ENCODE measurements around the gene STC2.
A peak's percentile ranks its signal among the peaks of the same experiment; 100 is the strongest.

Gene STC2

GRCh38 chr5:173312821-173313220 lies 15.4 kb downstream of the STC2 start:
- DNase-seq: no peak

GRCh38 chr5:173311818-173312585 lies 16.2 kb downstream of the STC2 start:
- no peak for DNase-seq

- peak; percentile 58 for DNase-seq
These were observed 17.1 kb downstream of the STC2 start for GRCh38 chr5:173310861-173311785.

GRCh38 chr5:173310218-173310769 lies 17.9 kb downstream of the STC2 start:
- no peak for DNase-seq

GRCh38 chr5:173309731-173310130 lies 18.5 kb downstream of the STC2 start:
- no peak for DNase-seq

GRCh38 chr5:173308226-173308625 lies 20.0 kb downstream of the STC2 start:
- no peak for DNase-seq

- DNase-seq: no peak
These were observed 20.5 kb downstream of the STC2 start for GRCh38 chr5:173307695-173308094.

GRCh38 chr5:173306695-173307094 lies 21.5 kb downstream of the STC2 start:
- DNase-seq: no peak

GRCh38 chr5:173304591-173304988 lies 23.6 kb downstream of the STC2 start:
- no peak for DNase-seq

GRCh38 chr5:173303878-173304590 lies 24.2 kb downstream of the STC2 start:
- no peak for DNase-seq

- DNase-seq: peak; percentile 83
These were observed 25.6 kb downstream of the STC2 start for GRCh38 chr5:173302546-173303155.

GRCh38 chr5:173301695-173302545 lies 26.3 kb downstream of the STC2 start:
- no peak for DNase-seq

- no peak for DNase-seq
These were observed 27.7 kb downstream of the STC2 start for GRCh38 chr5:173300389-173301047.

GRCh38 chr5:173299820-173300219 lies 28.4 kb downstream of the STC2 start:
- no peak for DNase-seq

- no peak for DNase-seq
These were observed 29.8 kb downstream of the STC2 start for GRCh38 chr5:173298213-173298926.

GRCh38 chr5:173297813-173298212 lies 30.4 kb downstream of the STC2 start:
- no peak for DNase-seq

GRCh38 chr5:173296737-173297676 lies 31.2 kb downstream of the STC2 start:
- DNase-seq: no peak

GRCh38 chr5:173295796-173296195 lies 32.4 kb downstream of the STC2 start:
- no peak for DNase-seq

GRCh38 chr5:173294673-173295320 lies 33.4 kb downstream of the STC2 start:
- no peak for DNase-seq

Measured in fibroblast of upper back skin (primary cell).